ENCODE results near the gene PLXNB2.

PLXNB2 gene

DNA sequence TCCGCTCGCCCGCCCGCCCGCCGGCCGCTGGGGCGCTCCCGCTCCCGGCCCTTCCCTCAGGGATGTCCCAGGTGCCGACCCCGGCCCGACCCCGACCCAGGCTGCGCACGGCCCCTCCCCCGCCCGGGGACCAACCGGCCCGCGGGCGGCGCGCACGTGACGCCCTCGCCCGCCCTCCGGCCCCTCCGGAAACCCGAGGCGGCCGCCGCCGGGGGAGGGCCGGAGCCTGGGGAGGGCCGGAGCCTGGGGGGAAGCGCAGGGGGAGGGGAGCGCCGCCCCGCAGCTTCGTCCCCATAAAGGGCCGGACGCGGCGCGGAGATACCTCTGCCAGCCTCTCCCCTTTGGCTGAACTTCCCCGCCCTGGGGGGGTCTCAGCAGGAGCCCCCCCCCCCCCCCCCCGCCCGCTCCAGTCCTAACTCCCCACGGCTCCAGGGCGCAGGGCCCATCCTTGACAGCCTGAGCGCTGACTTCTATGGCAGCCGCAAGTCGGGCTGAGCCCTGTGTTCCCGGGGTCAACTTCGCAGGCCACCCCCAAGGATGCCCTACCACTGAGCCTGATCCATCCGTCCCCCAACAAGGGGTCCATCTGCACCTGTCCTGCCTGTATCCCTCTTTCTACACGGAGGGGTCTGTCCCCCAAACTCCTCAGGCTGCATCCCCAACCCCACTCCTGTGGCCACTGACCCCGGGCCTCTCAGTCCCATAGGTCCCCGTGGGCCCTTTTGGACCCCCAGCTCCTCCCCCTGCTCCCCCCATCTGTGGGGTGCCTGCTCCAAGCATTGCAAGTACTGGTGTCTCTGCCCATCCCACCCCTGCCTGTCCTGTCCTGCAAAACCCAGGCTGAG is 45.6 kb downstream of the PLXNB2 start, which contains the start of gene MAPK12:
Gene MAPK12, minus strand, starts transcription at position 69 of the 845 bp plus-strand sequence. CDS start 174 bp downstream, outside the sequence.
- DNase-seq: peak; percentile 37

DNA sequence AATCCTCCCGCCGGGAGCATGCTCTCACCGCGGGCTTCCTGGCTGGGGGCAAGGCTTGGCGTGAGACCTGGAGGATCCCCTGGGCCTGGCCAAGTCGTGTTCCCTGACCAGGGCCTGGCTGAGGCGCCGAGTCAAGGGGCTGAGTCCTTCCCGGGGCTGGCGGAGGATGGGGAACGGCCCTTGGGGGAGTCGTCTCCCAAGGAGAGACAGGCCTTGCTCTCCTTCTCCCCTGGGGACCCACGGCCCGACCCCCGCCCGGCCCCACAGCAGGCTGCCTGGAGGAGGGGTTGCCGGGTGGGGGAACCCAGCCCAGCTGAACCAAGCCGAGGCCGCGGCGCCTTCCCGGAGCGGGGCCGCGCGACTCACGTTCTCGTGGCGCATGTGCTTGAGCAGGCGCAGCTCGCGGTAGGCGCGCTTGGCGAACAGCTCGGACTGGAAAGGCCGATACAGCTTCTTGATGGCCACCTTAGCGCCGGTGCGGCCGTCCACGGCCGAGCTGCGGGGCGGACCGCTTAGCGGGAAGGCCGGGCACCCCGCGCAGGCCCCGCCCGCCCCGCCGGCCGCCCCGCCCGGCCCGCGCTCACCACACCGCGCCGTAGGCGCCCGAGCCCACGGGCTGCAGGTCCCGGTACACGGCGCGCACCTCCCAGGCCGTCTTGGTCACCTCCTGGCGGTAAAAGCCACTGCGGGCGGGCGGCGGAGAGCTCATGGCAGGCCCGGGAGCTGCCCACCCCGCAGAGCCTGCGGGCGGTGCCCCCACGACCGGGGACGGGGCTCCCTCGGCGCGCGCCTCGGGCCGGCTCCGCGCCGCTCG is 46.4 kb downstream of the PLXNB2 start:
- DNase-seq: peak; percentile 63

DNA sequence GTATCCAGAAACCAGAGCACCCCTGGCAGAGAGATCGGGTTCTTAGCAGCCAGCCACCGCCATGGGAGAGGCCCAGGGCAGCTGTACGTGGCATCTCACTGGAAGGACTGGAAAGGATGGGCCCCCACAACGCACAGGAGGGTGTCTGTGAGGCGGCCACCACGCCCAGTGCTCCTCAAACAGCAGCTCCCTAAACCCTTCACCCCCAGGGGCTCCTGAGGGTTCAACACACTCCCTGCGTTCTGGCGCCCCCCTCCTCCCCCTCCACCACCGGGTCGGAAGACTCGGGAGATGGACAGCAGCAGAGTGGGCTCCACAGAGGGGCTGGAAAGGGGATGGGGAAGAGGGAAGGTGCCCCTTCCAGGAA is 47.0 kb downstream of the PLXNB2 start:
- DNase-seq: no peak

DNA sequence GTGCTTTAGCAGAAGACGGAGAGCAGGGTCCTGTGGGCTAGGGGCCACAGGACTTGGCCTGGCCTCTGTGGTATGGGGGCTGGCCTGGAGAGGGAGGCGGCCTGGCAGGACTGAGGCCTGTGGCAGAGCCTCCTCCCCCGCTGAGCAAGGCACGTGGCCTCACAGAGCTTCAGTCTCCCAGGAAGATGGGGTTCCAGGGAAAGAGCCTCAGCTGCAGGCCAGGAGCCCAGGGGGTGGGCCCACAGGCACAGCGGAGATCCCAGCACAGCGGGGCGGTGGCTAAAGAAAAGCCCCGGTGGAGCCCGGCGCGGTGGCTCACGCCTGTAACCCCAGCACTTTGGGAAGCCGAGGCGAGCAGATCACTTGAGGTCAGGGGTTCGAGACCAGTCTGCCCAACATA is 48.1 kb downstream of the PLXNB2 start:
- no peak for DNase-seq

DNA sequence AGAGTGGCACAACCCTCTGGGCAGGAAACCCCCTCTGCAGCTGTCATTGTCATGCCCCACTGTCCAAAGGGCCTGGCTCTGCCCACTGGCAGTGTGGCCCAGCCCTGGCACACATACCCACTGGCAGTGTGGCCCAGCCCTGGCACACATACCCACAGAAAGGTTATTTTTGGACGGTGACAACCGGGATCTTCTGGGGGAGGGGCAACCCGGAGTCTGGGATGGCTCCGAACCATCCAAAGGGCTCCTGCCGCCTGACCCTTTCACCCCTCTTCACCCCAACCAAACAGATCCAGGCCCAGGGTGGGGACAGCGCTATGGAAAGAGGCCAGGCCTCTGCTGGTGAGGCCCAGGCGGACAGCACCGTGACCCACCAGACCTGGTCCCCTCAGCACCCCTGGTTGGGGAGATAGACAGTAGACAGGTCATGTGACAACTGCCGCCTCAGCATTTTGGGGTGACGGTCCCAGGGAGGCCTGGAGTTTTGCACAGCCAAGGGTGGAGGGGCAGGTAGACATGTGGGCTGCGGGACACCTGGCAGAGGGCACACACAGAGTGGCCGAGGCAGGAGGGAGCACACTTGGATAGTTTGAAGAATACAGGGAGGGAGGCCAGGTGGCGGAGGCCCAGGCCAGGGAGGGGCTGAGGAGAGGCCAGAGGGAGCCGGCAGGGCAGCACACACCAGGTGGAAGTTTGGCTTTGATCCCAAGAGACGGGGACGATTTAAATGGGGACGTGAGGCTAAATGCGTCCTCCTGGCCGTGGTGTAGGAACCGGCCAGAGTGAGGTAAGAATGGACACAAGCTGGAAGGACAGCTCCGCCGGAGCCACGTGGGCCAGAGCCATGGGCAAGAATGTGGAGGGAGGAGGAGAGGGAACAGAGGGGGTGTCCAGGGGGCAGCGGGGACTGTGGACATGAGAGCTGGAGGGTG is 48.8 kb downstream of the PLXNB2 start:
- no peak for DNase-seq

DNA sequence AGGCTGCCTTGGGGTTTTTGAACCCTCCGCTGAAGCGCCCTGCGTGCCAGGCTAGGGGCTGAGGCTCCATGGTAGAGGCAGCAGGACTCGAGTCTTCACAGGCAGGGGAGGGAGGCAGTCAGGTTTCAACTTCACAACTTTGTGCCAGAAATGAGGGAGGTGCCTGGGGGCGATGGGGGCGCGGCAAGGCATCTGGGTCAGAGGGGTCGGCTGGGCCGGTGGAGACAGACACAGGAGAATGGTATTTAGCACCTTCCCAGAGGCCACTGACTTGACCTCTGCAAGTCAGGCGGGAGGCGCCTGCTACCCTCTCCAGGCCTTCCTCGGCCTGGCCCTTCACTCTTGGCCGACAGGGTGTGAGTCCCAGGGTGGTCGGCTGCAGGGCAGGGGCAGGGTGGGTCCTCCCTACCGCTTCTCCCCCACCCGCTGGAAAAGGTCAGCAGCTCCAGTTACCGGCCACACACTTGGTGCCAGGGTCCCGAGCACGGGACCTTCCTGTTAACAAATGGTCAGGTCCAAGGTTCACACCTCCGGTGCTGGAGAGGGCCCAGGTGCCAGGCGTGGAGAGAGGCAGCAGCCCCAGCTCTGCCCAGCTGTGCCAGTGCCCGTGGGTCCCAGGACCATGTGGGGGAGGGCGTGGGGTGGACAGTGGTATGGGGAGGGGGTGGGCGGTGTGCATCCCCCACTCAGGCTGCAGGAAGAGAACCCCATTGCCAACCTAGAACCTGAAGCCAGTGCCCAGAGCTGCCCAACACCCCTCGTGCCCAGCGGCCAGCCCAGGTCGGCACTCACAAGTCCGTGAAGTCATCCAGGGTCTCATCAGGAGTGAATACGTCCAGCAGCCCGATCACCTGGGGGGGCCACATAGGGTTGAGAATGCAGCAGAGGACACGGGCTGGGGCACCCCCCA is 49.7 kb downstream of the PLXNB2 start:
- no peak for DNase-seq

DNA sequence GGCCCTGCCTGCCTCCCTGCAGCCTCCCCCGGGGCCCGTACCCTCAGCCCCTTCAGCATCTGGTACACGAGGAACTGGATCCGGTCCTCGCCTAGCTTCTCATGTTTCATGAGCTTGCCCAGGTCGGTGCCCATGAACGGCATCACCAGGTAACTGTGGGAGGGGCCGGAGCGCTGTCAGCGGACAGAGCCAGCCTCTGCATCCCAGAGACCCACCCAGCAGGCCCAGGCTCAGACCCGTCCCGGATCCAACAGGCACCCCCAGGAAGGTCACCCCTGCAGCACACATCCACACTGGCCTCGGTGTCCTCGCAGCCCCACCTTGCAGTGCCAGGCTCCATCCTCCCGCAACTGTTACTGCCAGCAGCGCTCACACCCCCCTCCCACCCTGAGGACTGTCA is 50.4 kb downstream of the PLXNB2 start:
- no peak for DNase-seq

DNA sequence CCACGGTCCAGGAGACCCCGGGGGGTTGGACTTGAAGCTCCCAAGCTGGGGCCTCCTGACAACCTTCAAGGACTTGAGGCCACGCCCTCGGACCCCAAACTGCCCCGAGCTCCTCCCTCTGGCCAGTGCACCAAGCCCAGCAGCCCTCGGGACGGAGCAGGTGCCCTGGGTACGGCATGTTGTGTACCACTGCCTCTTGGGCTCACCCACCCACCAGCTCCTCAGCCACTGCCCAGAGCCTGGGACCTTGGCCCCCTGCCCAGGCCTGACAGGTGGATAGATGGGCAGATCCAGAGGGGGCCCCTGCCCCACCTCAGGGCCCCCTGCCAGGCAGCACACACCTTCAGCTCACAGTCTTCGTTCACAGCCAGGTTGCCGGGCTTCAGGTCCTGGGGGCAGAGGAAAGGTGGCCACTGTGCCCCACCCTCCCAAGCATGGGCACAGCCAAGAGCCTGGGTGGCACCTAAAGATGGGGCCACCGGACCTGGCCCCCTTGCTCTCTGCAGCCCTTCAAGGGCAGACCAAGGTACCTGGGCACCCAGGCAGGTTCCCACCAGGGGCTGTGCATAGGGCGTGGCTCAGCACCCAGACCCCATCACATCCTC is 51.1 kb downstream of the PLXNB2 start:
- no peak for DNase-seq

DNA sequence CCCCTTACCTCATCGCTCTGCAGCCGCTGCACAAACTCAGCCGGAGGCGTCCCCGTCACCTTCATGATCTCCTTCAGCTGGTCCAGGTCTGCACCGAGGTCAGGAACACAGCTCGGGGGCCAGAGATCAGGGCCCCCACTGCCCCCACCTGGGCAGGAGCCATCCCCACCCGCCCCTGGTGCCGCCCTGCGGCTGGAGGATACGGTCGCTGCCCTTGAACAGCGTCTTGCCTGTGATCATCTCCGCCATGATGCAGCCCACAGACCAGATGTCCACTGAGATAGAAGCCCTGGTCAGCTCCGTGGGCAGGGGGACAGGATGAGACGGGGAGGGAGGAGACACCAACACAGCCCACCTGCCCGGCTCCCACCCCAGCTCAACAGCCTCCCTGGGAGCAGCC is 51.8 kb downstream of the PLXNB2 start:
- no peak for DNase-seq

DNA sequence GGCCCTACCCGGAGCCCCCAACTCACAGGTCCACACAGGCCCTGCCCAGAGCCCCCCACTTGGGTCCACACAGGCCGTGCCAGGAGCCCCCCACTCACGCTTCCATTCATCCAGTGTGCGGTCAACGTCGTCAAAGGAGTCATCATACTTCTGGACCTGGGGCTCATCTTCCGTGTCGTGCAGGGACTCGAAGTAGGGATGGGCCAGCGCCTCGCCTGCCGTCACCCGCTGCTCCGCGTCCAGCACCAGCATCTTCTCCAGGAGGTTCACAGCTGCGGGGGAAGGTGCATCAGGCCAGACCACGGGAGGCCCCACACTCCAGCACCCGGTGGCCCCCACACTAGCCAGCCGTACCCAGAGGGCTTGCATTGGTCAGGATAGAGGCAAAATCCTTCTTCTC is 52.3 kb downstream of the PLXNB2 start:
- no peak for DNase-seq

DNA sequence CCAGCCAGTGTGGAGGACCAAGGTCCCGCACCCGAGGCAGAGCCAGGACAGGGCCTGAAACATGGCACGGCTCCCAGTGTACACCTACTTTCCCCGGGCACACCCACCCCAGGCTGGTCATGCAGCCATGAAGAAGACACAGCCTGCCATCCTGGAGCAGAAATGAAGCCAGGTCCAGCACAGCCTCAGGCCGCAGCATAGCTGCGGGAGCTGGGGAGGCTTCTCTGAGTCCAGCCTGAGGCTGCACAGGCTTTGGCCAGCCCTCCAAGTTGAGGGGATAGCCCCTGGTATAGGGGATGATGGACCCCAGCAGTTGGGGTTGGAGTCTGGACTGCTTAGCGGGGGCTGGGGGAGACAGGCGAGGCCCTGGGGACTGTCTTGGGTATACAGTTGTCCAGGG is 53.5 kb downstream of the PLXNB2 start:
- no peak for DNase-seq

DNA sequence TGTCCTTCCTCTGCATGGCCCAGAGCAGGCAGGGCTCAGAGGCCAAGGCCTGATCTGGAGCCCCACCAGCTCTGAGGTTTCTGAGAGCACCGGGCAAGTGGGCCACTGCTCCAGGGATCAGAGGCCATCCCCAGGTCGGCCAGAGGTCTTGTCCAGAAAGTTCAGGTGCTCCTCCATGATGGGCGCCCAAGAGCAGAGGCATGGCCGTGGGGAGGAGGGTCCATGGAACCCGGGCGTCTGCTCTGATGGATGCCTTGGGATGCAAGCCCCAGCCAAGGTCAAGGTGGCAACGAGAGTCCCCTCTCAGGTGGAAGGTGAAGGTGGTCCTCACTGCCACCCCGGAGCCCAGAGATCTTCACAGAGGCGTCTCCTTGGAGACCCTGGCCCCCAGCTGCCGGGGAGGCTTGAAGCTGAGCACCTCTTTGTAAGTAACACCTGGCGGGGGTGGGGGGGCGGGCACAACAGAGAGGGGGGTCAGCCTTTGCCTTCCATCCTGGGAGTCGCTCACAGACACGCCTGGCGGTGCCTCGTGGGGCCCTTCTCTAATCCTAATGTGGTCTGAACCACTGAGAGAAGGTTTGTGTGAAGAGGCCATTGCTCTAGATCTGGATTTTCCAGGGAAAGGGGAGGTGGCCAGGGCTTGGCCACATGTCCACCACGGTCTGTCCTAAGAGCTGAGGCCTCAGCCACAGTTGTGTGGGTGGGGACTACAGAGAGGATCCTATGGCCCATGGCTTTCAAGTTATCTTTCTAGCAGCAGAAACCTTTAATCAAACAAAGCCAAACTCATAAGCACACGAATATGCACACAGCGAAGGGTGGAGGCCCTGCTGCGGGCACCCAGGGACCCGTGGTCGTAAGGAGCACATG is 54.2 kb downstream of the PLXNB2 start:
- DNase-seq: no peak

DNA sequence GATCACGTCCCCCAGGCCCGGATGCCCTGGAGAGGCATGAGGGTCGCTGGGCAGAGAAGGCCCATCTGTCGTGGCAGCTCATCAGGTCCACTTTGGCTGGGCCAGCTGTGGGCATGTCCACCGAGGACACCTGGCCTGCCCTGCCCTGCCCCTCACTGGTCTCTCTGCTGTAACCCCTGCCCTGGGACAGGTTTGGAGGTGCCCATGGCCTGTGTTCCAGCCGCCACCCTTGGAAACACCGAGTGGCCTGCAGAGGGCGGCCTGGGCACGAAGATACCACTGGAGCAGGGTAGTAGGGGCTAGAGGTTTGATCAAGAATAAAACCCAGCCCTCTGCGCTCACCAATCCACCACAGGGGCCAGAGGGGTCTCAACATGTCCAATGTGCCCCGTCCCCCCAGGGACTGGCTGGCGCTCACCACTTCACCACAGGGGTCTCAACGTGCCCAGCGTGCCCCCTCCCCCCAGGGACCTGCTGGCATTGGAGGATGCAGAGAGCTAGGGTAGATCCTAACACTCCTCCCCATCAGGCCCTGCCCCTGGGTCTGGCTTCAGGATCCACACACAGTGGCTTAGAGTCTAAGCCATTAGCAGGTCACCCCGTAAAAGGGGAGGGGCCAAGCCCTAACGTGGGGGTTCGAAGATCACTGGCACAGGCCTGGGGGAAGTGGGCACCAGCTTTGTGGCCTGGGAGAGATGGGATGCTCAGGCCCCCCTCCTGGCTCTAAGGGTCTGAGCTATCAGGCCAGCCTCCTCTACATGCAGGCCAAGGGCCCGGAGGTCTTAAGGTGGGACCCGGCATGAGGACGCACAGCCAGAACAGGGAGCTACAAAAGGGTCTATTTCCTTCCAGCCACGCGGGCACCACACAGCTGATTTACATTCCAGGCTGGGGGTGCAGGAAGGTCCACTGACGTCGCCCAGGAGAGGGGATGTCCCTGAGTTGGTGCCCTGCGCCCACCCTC is 55.1 kb downstream of the PLXNB2 start:
- peak; percentile 72 for DNase-seq

DNA sequence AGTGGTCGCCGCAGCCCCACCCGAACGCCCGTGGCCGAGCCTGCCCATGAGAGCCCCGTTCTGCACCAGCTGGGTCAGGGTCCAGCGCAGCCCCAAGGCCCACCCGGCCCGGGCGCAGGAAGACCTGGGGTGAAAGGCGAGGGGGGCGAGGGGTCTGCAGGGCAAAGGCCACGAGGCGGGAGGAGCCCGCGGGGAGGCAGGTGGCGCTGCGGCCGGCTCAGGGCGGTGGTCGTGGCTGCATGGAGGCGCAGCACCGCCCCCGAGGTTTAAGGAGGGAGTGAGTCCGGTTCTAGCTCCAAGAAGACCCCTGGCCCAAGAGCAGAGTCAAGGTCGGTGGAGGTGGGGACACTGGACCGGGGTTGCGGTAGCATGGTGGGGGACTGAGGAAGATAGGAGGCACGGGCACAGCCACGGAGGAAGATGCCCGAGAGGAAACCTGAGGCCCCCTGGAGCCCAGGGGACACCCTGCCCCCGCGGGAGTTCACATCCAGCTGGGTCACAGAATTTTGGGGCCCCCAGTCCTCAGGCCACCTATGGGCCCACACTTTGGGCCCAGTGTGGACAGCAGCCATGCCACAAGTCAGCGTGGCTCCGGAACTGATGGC is 55.9 kb downstream of the PLXNB2 start:
- DNase-seq: no peak

DNA sequence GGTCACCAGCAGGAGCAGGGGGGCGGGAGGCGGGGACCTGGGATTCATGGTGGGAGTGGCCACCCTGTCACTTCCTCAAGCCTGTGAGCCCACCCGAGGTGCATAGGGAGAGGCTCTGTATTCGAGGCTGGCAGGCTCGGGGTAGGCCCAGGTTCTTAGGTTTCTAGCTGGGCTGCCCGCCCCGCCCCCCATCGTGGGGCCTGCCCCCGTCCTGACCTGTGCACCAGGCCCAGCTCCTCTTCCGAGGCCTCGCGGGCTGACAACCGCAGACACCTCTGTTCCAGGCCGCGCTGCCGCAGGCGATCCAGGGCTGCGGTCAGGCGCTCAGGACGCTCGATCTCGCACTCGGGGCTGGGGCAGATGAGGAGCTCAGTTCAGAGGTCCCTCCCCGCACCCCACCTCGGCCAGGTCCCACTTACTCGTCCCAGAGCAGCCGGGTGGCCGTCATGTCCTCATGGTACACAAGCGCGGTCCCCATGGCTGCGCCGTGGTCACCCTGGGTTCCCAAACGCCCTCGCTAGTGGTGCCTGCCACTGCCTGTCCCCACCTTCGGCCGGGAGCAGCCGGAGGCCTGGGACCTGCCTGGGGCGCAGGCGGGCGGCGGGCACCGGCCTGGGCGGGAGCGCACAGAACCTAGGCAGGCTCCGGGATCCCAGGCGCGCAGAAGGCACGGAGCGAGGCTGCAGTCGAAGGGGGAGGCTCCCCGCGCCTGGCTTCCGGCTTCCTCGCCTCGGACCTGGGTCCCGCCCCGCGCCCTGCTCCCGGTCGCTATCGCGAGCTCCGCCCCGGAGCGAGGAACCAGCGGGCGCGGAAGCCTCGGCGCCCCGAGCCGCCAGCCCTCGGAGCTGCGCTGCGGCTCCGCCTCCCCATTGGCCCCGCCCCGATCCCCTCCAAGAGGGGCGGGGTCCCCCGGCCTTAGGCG is 56.6 kb downstream of the PLXNB2 start, which contains the start of gene HDAC10:
Gene HDAC10, minus strand, starts transcription at position 711 of the 922 bp plus-strand sequence. Its CDS starts 233 bp downstream, at position 478.
- DNase-seq: peak; percentile 92

DNA sequence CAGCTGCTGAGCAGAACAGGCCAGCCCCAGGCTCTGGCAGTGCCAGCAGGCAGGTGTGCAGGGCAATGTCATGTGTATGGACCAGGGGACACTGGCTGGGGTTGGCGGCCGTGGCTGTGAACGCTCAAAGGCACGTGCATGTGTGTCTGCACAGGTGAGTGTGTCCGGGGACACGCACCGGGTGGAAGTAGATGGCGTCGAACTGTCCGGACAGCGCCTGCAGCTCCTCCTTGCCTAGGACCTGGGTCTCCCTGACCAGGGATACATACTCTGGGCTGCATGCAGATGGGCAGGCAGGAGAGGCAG is 57.2 kb downstream of the PLXNB2 start:
- DNase-seq: no peak
